HCT116 (cell line): ENCODE measurements around the gene MAP4K2. TPM values are rescaled to one million over a fixed set of nuclear protein-coding genes. Genes with fewer than 3 reads are reported as not detected.
A peak's percentile ranks its signal among the peaks of the same experiment; 100 is the strongest.

Experiments
- ATAC-seq: fragments of 200-7000 bp; cut with Tn5 transposase; 2 replicates; pipeline ENCODE4 v1.9.1; 2020; ENCODE audit warnings: mild to moderate bottlenecking, moderate library complexity
- BruUV-seq: library from RNA; stranded (reverse); fragments of 400-500 nt; replicated peaks from 2 replicates; lab custom pipeline; 2021; lab: Mats Ljungman, UMichigan
- CTCF ChIA-PET: fragments of 300-600 bp; sonication (Branson Sonifier 250); formaldehyde crosslinking; loops from one replicate; lab custom pipeline; 2021; ENCODE audit warnings: antibody characterized with exemption; lab: Charles Lee
- POLR2A ChIA-PET: fragments of 300-600, 350-600 bp; sonication (Branson Sonifier 250); formaldehyde crosslinking; loops from one replicate; lab custom pipeline; 2021; ENCODE audit warnings: antibody characterized with exemption; lab: Charles Lee
- RAD21 ChIA-PET, 2 experiments: fragments of 300-600 bp; sonication (Branson Sonifier 250); formaldehyde crosslinking; loops; one replicate each; lab custom pipeline; 2023; ENCODE audit warnings: low total read pairs in 2 of 2; ENCODE audit not compliant: uncharacterized antibody in 2 of 2, unreplicated experiment in 2 of 2, low non-redundant PET in 1 of 2; lab: Charles Lee
- DNase-seq: peaks from one replicate; pipeline ENCODE4 v3.0.0-alpha.2; 2010; ENCODE audit warnings: low read depth, low spot score
- H2AFZ ChIP-seq: fragments of 200-600 bp; shearing (Covaris generic), sonication (generic); 2 replicates; pipeline ENCODE4 v1.6.1; 2017; ENCODE audit warnings: low read depth, mixed run types, mixed read lengths, antibody characterized with exemption, low read length; ENCODE audit not compliant: poor library complexity, severe bottlenecking
- H3K27ac ChIP-seq: 2 replicates; pipeline ENCODE4 v1.5.1; 2012; ENCODE audit warnings: low read depth, low read length
- H3K27me3 ChIP-seq: fragments of 200-600 bp; sonication (generic); 2 replicates; pipeline ENCODE4 v1.6.1; 2016; ENCODE audit warnings: mixed run types, low read length, mixed read lengths; ENCODE audit not compliant: insufficient read depth
- H3K36me3 ChIP-seq, 2 experiments: fragments of 200-500 bp in 1 of 2; fragments of 200-600 bp in 1 of 2; sonication (Bioruptor generic) in 1 of 2; sonication (generic) in 1 of 2; 2 replicates each; pipeline versions ENCODE4 v1.5.1 to v1.6.1; 2014 to 2016; ENCODE audit warnings: low read length in 2 of 2, inconsistent platforms in 1 of 2, mixed read lengths in 1 of 2, mixed run types in 1 of 2; ENCODE audit not compliant: insufficient read depth in 2 of 2, control insufficient read depth in 1 of 2
- H3K4me1 ChIP-seq, 2 experiments: fragments of 200-600 bp in 1 of 2; sonication (generic) in 1 of 2; 2 replicates each; pipeline versions ENCODE4 v1.5.1 to v1.6.1; 2012 to 2017; ENCODE audit warnings: low read length in 2 of 2, inconsistent platforms in 1 of 2, mild to moderate bottlenecking in 1 of 2, mixed read lengths in 1 of 2, mixed run types in 1 of 2, moderate library complexity in 1 of 2; ENCODE audit not compliant: insufficient read depth in 2 of 2, control insufficient read depth in 1 of 2
- H3K4me2 ChIP-seq: fragments of 200-600 bp; sonication (generic); 2 replicates; pipeline ENCODE4 v1.6.1; 2017; ENCODE audit warnings: mixed run types, low read length, mixed read lengths
- H3K4me3 ChIP-seq, 2 experiments: fragments of 200-600 bp in 1 of 2; sonication (generic) in 1 of 2; replicated peaks in 1 of 2; 2 replicates each; pipeline ENCODE4 v1.5.1; 2011 to 2016; ENCODE audit warnings: low read length in 2 of 2, control low read depth in 1 of 2, low read depth in 1 of 2, mild to moderate bottlenecking in 1 of 2, mixed read lengths in 1 of 2, mixed run types in 1 of 2
- H3K79me2 ChIP-seq: fragments of 200-600 bp; sonication (generic); 2 replicates; pipeline ENCODE4 v1.6.1; 2017; ENCODE audit warnings: mild to moderate bottlenecking, mixed run types, low read length, moderate library complexity, mixed read lengths; ENCODE audit not compliant: insufficient read depth
- H3K9ac ChIP-seq: fragments of 200-600 bp; sonication (generic); 2 replicates; pipeline ENCODE4 v1.6.1; 2016; ENCODE audit warnings: low read length, mixed read lengths
- H3K9me2 ChIP-seq: fragments of 200-600 bp; sonication (generic), shearing (Covaris generic); 2 replicates; pipeline ENCODE4 v1.6.1; 2017; ENCODE audit warnings: mixed run types, mild to moderate bottlenecking, moderate library complexity; ENCODE audit not compliant: insufficient read depth
- H3K9me3 ChIP-seq, 2 experiments: fragments of 200-500 bp in 1 of 2; fragments of 200-600 bp in 1 of 2; sonication (Bioruptor generic) in 1 of 2; sonication (generic) in 1 of 2; 2 replicates each; pipeline ENCODE4 v1.6.1; 2014 to 2017; ENCODE audit warnings: low read length in 2 of 2, mixed read lengths in 2 of 2, inconsistent platforms in 1 of 2, low read depth in 1 of 2, mild to moderate bottlenecking in 1 of 2, mixed run types in 1 of 2, moderate library complexity in 1 of 2; ENCODE audit not compliant: control insufficient read depth in 1 of 2, insufficient read depth in 1 of 2
- H4K20me1 ChIP-seq: fragments of 200-600 bp; sonication (generic), shearing (Covaris generic); 2 replicates; pipeline ENCODE4 v1.6.1; 2017; ENCODE audit warnings: mixed run types, mild to moderate bottlenecking, moderate library complexity; ENCODE audit not compliant: insufficient read depth
- CTCF ChIP-seq, 3 experiments: fragments of 200-600 bp in 1 of 3; sonication (generic) in 1 of 3; IDR thresholded peaks in 2 of 3; conservative IDR thresholded peaks in 1 of 3; 2 replicates each; pipeline ENCODE4 v1.5.1; 2012 to 2017; ENCODE audit warnings: low read depth in 2 of 3, low read length in 2 of 3, antibody characterized with exemption in 1 of 3, borderline replicate concordance in 1 of 3, control low read depth in 1 of 3, mild to moderate bottlenecking in 1 of 3, mixed read lengths in 1 of 3, mixed run types in 1 of 3, moderate library complexity in 1 of 3; ENCODE audit not compliant: insufficient read depth in 1 of 3
- ELF1 ChIP-seq: IDR thresholded peaks from 2 replicates; pipeline ENCODE4 v1.6.1; 2012; ENCODE audit warnings: low read depth, borderline replicate concordance
- POLR2AphosphoS5 ChIP-seq: IDR thresholded peaks from 2 replicates; pipeline ENCODE4 v1.6.1; 2011; ENCODE audit warnings: mild to moderate bottlenecking, low read depth, low read length, moderate library complexity
- intact Hi-C: fragments of 100-400 bp; cut with micrococcal nuclease; formaldehyde crosslinking; loops from 2 replicates; pipeline ENCODE4 v1.10.0; 2022
- total RNA-seq: library from RNA; stranded (reverse); gene quantifications from one replicate; pipeline ENCODE4 v1.2.1, GENCODE V29; 2021; ENCODE audit not compliant: unreplicated experiment

The MAP4K2 gene
- total RNA-seq, 1 experiment from 2014 or later, result 44.2 TPM

GRCh38 chr11:64762277-64762673 lies 40.7 kb downstream of the MAP4K2 start:
- intact Hi-C loops, result no loop called here
- 0 out of 2 replicates have a peak, but pooled peaks have one; percentile 5 for ATAC-seq

More at GRCh38 chr11:64762277-64762673, 40.7 kb downstream of the MAP4K2 start:
- Histone ChIP-seq H3K9ac (no peak overlapping the region), H3K4me2 (no peak overlapping the region), H3K4me3 (no peak overlapping the region), H3K36me3 (peaks cover 34 to 40% of the 10 kb centered on the region in 2 experiments), H3K27me3 (no peaks in the 10 kb centered on the region), H4K20me1 (peaks cover 14% of the 10 kb centered on the region; the same call in 1 of the 2 replicates), H3K27ac (peak overlapping the region; percentile 19; the same call in 1 of the 2 replicates), H2AFZ (no peak overlapping the region), H3K4me1 (peaks cover 0 to 5% of the 10 kb centered on the region in 2 experiments; a peak in 1 of 4 replicates), H3K9me3 (no peaks in the 10 kb centered on the region), H3K9me2 (no peaks in the 10 kb centered on the region), H3K79me2 (peaks cover 25% of the 10 kb centered on the region)
- POLR2A ChIA-PET, result interaction anchor here (0.9 kb wide), 1 partner anchor 17 kb away, joined by 5 read pairs; the partner anchor contains the start of gene SF1
- TSS peak; percentile 3 for BruUV-seq
- TF ChIP-seq CTCF (IDR thresholded peaks at IDR 0.05 in 2 of 3, conservative IDR thresholded peaks at IDR 0.05 in 1 of 3; ENCODE audit: borderline replicate concordance in 1 of 3, insufficient read depth in 1 of 3, low read depth in 2 of 3, low read length in 2 of 3) (no peak), POLR2AphosphoS5 (peak; percentile 66; the same call in 1 of the 2 replicates), ELF1 (no peak)
- RAD21 ChIA-PET, result interaction anchor here in 1 of 2 experiments (0.6 kb wide), 1 partner anchor 19 kb away, joined by 3 read pairs; no protein-coding TSS in a partner anchor
- CTCF ChIA-PET, result interaction anchor here (0.6 kb wide), 1 partner anchor 10 kb away, joined by 3 read pairs; no protein-coding TSS in a partner anchor
- DNase-seq, result no peak
